Muscle of back (tissue), 11 donors: ENCODE results near the gene SCGB2A2. TPM values are rescaled to one million over a fixed set of nuclear protein-coding genes. Genes with fewer than 3 reads are reported as not detected.

Source experiments
- DNase-seq, 3 donors: peaks; one replicate each; pipeline versions ENCODE4 v3.0.0 to v3.0.0-alpha.2; 2013
- polyA plus RNA-seq, 10 donors: library from polyadenylated mRNA; unstranded; fragments of 120-200 nt; gene quantifications; one replicate each; pipeline ENCODE4 v1.2.1, GENCODE V29; 2013; ENCODE audit not compliant: insufficient read length in 10 of 10

The SCGB2A2 gene
- polyA plus RNA-seq, 10 donors, result not detected

- DNase-seq, result no peak
These were observed 36.3 kb downstream of the SCGB2A2 start for GRCh38 chr11:62306227-62306626.

GRCh38 chr11:62307950-62308349 lies 38.0 kb downstream of the SCGB2A2 start:
- no peak for DNase-seq

GRCh38 chr11:62309991-62310390 lies 40.0 kb downstream of the SCGB2A2 start:
- DNase-seq, result no peak

GRCh38 chr11:62315431-62315830 lies 45.5 kb downstream of the SCGB2A2 start:
- no peak for DNase-seq

- DNase-seq, result no peak
These were observed 52.6 kb downstream of the SCGB2A2 start for GRCh38 chr11:62322524-62322923.

Other genes with a start within 250 kb of the SCGB2A2 start
- 10 to 100 TPM; 13.2 to 26.7 (median 17.5) TPM for gene INCENP, start 146.1 kb upstream of the SCGB2A2 start, polyA plus RNA-seq
- gene SCGB1D1, start 79.9 kb upstream of the SCGB2A2 start, polyA plus RNA-seq, result not detected
- not detected for gene SCGB2A1, start 61.5 kb upstream of the SCGB2A2 start, polyA plus RNA-seq
- not detected for gene SCGB1D2, start 27.9 kb upstream of the SCGB2A2 start, polyA plus RNA-seq
- not detected for gene SCGB1D4, start 28.9 kb downstream of the SCGB2A2 start, polyA plus RNA-seq
- gene ASRGL1, start 67.3 kb downstream of the SCGB2A2 start, polyA plus RNA-seq, result 1 to 10 TPM; 2.3 to 5.2 (median 3.1) TPM
- not detected for gene SCGB1A1, start 148.9 kb downstream of the SCGB2A2 start, polyA plus RNA-seq